ENCODE measurements around the gene PDCD1. TPM values are rescaled to one million over a fixed set of nuclear protein-coding genes. Genes with fewer than 3 reads are reported as not detected.

The PDCD1 gene
- total RNA-seq, 1 donor from 2014 or later, result 1.8 TPM

DNA sequence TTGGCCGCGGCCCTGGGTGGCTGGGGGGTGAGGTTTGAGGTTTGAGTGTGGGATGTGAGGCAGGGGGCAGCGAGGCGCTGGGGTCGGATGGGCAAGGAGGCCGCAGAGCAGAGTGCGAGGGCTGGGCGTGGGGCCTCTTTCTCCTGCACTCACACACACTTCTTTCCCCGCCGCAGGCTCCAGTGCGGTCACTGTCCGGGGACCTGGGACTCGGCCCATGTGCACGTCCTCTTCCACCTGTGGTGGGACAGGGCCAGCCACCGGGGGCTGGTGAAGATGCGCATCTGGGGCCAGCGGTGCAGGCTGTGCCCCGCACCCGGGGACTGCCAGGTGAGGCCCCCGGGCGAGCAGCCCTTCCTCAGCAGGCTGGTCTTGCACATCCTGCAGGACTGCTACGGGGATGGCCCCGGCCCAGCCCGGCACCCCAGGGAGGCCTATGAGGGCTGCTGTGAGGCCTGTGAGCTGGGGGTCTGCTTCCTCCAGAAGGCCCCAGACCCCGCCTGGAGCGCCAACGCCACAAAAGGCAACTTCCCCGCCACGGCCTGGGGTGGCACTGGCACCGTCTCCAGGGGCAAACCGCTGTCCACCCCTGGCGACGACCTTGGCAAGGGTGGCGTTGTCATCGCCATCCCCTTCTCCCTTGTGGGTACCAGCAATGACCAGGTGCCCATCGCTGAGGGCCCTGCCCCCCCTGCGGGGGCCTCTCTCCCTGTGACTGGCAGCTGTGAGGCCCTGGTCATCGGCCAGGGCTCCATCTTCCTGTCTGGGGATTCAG, 13.0 kb upstream of the PDCD1 start:
- H3K9me3 ChIP-seq, result no peaks in the 10 kb centered on the region
- DNase-seq (no peak), ATAC-seq (no peak)
- peaks cover 9% of the 10 kb centered on the region for H3K27me3 ChIP-seq
- no peaks in the 10 kb centered on the region for H3K36me3 ChIP-seq
- intact Hi-C loops (cut with DNase I), result no loop called here
- H3K4me3 ChIP-seq, result no peak overlapping the region
- TF ChIP-seq CTCF (IDR thresholded peaks at IDR 0.05), result no peak
- H3K4me1 ChIP-seq, result no peaks in the 10 kb centered on the region
- H3K27ac ChIP-seq, result no peak overlapping the region

- Histone ChIP-seq H3K27me3 (peaks cover 13% of the 10 kb centered on the region), H3K4me1 (no peaks in the 10 kb centered on the region), H3K36me3 (no peaks in the 10 kb centered on the region), H3K9me3 (no peaks in the 10 kb centered on the region), H3K27ac (no peak overlapping the region), H3K4me3 (no peak overlapping the region)
- DNase-seq (no peak), ATAC-seq (no peak)
- TF ChIP-seq CTCF (IDR thresholded peaks at IDR 0.05), result no peak
- intact Hi-C loops (cut with DNase I), result no loop called here
Observed at GRCh38 chr2:241870611-241871537, 12.2 kb upstream of the PDCD1 start.

- no peaks in the 10 kb centered on the region for H3K9me3 ChIP-seq
- DNase-seq (no peak), ATAC-seq (no peak)
- intact Hi-C loops (cut with DNase I), result no loop called here
- TF ChIP-seq CTCF (IDR thresholded peaks at IDR 0.05), result no peak
- no peak overlapping the region for H3K27ac ChIP-seq
- H3K36me3 ChIP-seq, result no peaks in the 10 kb centered on the region
- H3K4me1 ChIP-seq, result no peaks in the 10 kb centered on the region
- no peak overlapping the region for H3K4me3 ChIP-seq
- H3K27me3 ChIP-seq, result peaks cover 13% of the 10 kb centered on the region
Observed at GRCh38 chr2:241870081-241870541, 11.4 kb upstream of the PDCD1 start.

GRCh38 chr2:241869087-241869961, 10.6 kb upstream of the PDCD1 start, which contains the start of gene RTP5:
Gene RTP5 (plus strand): TSS chr2:241869729. CDS start chr2:241869757, 28 bp downstream.
- ATAC-seq (no peak), DNase-seq (no peak)
- intact Hi-C loops (cut with DNase I), result no loop called here
- no peak for TF ChIP-seq CTCF (IDR thresholded peaks at IDR 0.05)
- Histone ChIP-seq H3K36me3 (no peaks in the 10 kb centered on the region), H3K27me3 (peaks cover 13% of the 10 kb centered on the region), H3K9me3 (no peaks in the 10 kb centered on the region), H3K4me1 (no peaks in the 10 kb centered on the region), H3K4me3 (no peak within 1 kb of the TSS), H3K27ac (no peak within 1 kb of the TSS)

DNA sequence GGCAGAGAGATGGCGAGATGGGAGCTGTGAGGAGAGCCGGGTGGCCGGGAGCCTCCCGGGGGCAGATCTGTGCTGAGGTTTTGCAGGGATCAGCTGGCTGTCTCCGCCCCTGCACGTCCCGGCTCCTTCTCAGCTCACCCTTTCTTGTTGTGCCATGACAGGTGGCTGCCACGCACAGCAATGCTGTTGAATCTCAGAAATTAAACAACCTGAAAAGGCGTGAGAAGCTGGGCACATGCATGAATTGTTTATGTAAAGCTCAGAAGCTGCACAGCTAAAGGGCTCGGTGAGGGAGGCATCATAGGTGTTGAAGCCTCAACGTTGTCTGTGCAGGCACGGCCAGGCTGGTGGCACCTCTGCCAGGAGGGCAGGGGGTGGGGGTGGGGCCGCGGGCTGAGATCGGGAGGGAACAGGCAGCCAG, 10.0 kb upstream of the PDCD1 start:
- no peak for TF ChIP-seq CTCF (IDR thresholded peaks at IDR 0.05)
- DNase-seq (no peak), ATAC-seq (no peak)
- Histone ChIP-seq H3K4me3 (no peak overlapping the region), H3K27me3 (peaks cover 19% of the 10 kb centered on the region), H3K4me1 (no peaks in the 10 kb centered on the region), H3K27ac (no peak overlapping the region), H3K36me3 (no peaks in the 10 kb centered on the region), H3K9me3 (no peaks in the 10 kb centered on the region)
- intact Hi-C loops (cut with DNase I), result no loop called here
